Activated CD4-positive, alpha-beta memory T cell treated with anti-CD3 and anti-CD28 coated beads for 36 hours (primary cell): ENCODE data around the gene LARP1. TPM values are rescaled to one million over a fixed set of nuclear protein-coding genes. Genes with fewer than 3 reads are reported as not detected.

Source experiments
- CTCF ChIA-PET: fragments of 350-600 bp; sonication (Branson Sonifier 250); formaldehyde crosslinking; loops from one replicate; lab custom pipeline; 2021; ENCODE audit warnings: antibody characterized with exemption, inconsistent platforms; lab: Charles Lee
- POLR2A ChIA-PET: fragments of 350-600 bp; sonication (Branson Sonifier 250); formaldehyde crosslinking; loops from one replicate; lab custom pipeline; 2021; ENCODE audit warnings: antibody characterized with exemption; lab: Charles Lee
- DNase-seq: peaks from one replicate; pipeline ENCODE4 v3.0.0-alpha.2; 2020
- H3K27ac Mint-ChIP-seq: one replicate; pipeline ENCODE4 v1.8.0; 2021; ENCODE audit warnings: mixed read lengths
- H3K27me3 Mint-ChIP-seq: one replicate; pipeline ENCODE4 v1.8.0; 2021; ENCODE audit warnings: mixed read lengths
- H3K36me3 Mint-ChIP-seq: one replicate; pipeline ENCODE4 v1.8.0; 2021; ENCODE audit warnings: mixed read lengths
- H3K4me1 Mint-ChIP-seq: one replicate; pipeline ENCODE4 v1.8.0; 2021; ENCODE audit warnings: low read depth, mixed read lengths
- H3K4me3 Mint-ChIP-seq: one replicate; pipeline ENCODE4 v1.8.0; 2021; ENCODE audit warnings: mild to moderate bottlenecking, mixed read lengths
- H3K9me3 Mint-ChIP-seq: one replicate; pipeline ENCODE4 v1.8.0; 2021; ENCODE audit warnings: mixed read lengths
- intact Hi-C: fragments of 100-400 bp; cut with micrococcal nuclease; formaldehyde crosslinking; loops from one replicate; pipeline ENCODE4 v1.15.1; 2023
- total RNA-seq, 2 experiments: library from RNA; stranded (reverse); gene quantifications; one replicate each; pipeline ENCODE4 v1.2.3, GENCODE V29; 2021

Gene LARP1
- total RNA-seq, 2 experiments from 2014 or later: 186 to 201 TPM

DNA sequence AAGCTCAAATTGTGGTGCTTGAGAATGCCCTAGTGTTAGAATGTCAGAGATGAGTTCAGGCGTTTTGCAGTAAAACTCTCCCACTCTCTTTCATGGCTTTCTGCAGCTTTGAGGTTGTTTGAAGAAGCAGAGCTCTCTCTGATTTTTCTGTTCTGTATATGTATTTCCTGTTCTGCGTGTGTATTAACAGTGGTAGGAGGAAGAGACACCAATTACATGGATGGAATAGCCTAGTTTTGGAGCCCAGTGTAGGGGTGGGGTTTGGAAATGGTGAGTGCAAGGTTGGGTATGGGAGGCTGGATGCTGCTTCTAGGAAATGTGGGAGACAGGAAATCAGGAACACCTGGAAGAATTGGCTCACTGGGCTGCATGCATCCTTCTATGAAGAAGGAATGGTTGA lies 12.4 kb downstream of the LARP1 start:
- intact Hi-C loops: loop anchor here (1.0 to 2.0 kb wide), 2 partner anchors 9 to 17 kb away; no protein-coding TSS in a partner anchor
- no peak for DNase-seq
- H3K4me3 Mint-ChIP-seq: peak overlapping the region; percentile 30
- peaks cover 71% of the 10 kb centered on the region for H3K4me1 Mint-ChIP-seq
- peaks cover 13% of the 10 kb centered on the region for H3K36me3 Mint-ChIP-seq
- ChIA-PET POLR2A (interaction anchor here (1.6 kb wide), 1 partner anchor 9 kb away, joined by 5 read pairs; no protein-coding TSS in a partner anchor), CTCF (interaction anchor here (0.8 to 1.0 kb wide), 3 partner anchors 10 to 13 kb away, joined by 3 read pairs; no protein-coding TSS in a partner anchor)
- no peaks in the 10 kb centered on the region for H3K9me3 Mint-ChIP-seq
- H3K27ac Mint-ChIP-seq: peak overlapping the region; percentile 79
- H3K27me3 Mint-ChIP-seq: no peaks in the 10 kb centered on the region

DNA sequence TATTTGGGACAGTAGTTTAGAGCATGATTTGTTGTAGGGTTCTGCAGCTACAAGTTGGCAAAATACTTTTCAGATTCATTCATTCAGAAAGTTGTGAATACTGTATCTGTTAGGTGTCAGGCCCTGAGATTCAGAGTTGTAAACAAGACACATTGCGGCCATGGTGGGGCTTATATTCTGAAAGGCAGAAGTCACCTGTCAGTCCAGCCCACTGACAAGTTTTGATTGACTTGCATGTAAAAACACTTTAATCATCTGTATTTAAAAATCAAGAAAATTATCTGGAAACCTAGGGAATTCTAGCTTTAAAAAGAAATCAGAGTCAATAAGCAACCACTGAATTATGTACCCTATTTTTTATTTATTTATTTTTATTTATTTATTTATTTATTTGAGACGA lies 13.0 kb downstream of the LARP1 start:
- Mint-ChIP-seq H3K36me3 (peaks cover 13% of the 10 kb centered on the region), H3K9me3 (no peaks in the 10 kb centered on the region), H3K27me3 (no peaks in the 10 kb centered on the region), H3K4me3 (no peak overlapping the region), H3K4me1 (peaks cover 70% of the 10 kb centered on the region), H3K27ac (peak overlapping the region; percentile 79)
- no peak for DNase-seq
- ChIA-PET CTCF (interaction anchor here (0.8 to 1.0 kb wide), 3 partner anchors 10 to 13 kb away, joined by 3 read pairs; no protein-coding TSS in a partner anchor), POLR2A (interaction anchor here (1.6 kb wide), 1 partner anchor 10 kb away, joined by 5 read pairs; no protein-coding TSS in a partner anchor)
- intact Hi-C loops: no loop called here

DNA sequence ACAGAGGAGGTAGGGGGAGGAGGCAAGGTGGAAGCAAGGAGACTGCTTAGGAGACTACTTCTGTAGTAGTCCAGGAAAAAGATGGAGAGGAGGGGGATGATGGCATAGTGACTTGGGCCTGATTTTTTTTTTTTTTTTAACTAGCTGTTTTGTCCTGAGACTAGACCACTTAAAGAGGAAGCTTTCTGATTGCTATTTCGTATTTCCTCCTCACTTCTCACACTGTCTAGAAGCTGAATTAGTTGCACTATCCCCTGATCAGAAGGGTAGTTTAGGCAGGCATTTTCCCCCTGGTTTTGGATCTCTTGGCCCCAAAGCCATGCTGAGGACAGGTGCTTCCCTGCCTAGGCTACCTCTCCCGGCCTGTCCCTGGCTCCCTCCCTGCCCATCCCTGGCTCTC lies 14.9 kb downstream of the LARP1 start:
- no peaks in the 10 kb centered on the region for H3K9me3 Mint-ChIP-seq
- CTCF ChIA-PET: no interaction called here
- intact Hi-C loops: no loop called here
- no peak for DNase-seq
- peaks cover 14% of the 10 kb centered on the region for H3K36me3 Mint-ChIP-seq
- POLR2A ChIA-PET: interaction anchor here (0.8 to 1.4 kb wide), 2 partner anchors 9 to 29 kb away, joined by 4 read pairs; no protein-coding TSS in a partner anchor
- H3K4me3 Mint-ChIP-seq: no peak overlapping the region
- peak overlapping the region; percentile 6 for H3K27ac Mint-ChIP-seq
- no peaks in the 10 kb centered on the region for H3K27me3 Mint-ChIP-seq
- H3K4me1 Mint-ChIP-seq: peaks cover 84% of the 10 kb centered on the region

DNA sequence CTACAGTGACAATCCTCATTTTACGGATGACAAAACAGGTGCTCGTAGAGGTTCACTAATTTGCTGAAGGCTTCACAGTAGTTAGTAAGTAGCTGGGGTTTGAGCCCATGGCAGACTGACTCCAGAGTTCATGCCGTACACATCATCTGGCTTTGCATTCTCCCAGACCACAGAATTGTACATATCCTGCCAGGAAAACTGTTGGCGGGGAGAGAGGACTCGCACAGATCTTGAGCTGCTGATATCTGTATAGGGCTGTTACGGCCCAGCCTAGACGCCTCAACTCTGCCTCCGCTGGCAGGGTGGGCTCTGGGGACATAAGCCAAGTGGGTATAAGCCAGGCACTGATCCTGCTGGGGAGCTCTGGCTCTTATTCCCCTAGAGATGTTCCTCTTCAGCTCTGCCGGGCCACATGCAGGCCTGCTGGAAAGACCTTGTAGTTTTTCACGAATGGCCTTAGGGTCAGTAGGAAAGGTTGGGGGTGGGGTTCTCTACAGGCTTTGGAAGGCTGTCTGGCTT lies 16.3 kb downstream of the LARP1 start:
- Mint-ChIP-seq H3K27me3 (no peaks in the 10 kb centered on the region), H3K27ac (no peak overlapping the region), H3K4me1 (peaks cover 73% of the 10 kb centered on the region), H3K36me3 (peaks cover 13% of the 10 kb centered on the region), H3K9me3 (no peaks in the 10 kb centered on the region), H3K4me3 (no peak overlapping the region)
- ChIA-PET CTCF (no interaction called here), POLR2A (no interaction called here)
- intact Hi-C loops: no loop called here
- no peak for DNase-seq

DNA sequence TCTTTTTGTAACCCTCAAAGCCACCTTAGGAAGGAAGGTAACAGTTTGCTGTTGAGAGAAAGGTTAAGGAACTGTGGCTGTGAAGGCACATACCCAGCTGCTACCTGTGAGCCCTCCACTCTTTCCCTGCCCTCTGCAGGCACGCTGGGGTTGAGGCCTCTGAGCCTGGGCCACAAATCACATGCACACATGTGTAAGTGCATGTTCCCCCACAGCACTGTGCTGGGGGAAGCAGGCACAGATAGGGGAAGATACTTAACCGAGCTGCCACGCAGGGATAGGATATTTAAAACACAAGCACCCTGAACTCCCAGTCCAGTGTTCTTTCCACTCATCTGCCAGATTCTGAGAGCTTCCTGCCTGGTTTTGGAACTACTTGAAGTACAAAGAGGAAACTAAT lies 18.1 kb downstream of the LARP1 start:
- Mint-ChIP-seq H3K9me3 (no peaks in the 10 kb centered on the region), H3K27me3 (no peaks in the 10 kb centered on the region), H3K4me1 (peaks cover 58% of the 10 kb centered on the region), H3K27ac (no peak overlapping the region), H3K4me3 (no peak overlapping the region), H3K36me3 (peaks cover 7% of the 10 kb centered on the region)
- DNase-seq: no peak
- CTCF ChIA-PET: no interaction called here
- intact Hi-C loops: no loop called here
- POLR2A ChIA-PET: no interaction called here

DNA sequence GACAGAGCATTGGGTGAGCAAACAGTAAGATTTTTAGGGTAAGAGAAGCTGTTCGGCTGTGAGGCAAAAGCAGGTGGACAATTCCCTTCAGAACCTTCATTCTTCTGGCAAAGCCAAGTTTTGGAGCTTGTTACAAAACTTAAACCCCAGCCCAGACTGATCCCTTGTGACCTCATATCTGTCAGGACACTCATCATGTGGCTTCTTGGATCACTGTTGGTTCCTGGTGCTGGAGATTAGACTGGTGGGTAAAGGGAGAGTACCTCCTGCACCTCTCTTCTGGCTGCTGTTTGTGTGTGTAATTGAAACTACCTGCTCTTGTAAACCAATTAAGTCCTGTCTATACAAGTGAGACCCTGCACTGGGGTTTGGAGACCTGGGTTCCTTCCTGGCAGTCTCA lies 21.0 kb downstream of the LARP1 start:
- POLR2A ChIA-PET: no interaction called here
- peaks cover 57% of the 10 kb centered on the region for H3K4me1 Mint-ChIP-seq
- no peaks in the 10 kb centered on the region for H3K9me3 Mint-ChIP-seq
- CTCF ChIA-PET: interaction anchor here (2.1 kb wide), 1 partner anchor 18 kb away, joined by 4 read pairs; no protein-coding TSS in a partner anchor
- H3K27me3 Mint-ChIP-seq: no peaks in the 10 kb centered on the region
- DNase-seq: no peak
- intact Hi-C loops: no loop called here
- peaks cover 5% of the 10 kb centered on the region for H3K36me3 Mint-ChIP-seq
- H3K27ac Mint-ChIP-seq: peak overlapping the region; percentile 0
- H3K4me3 Mint-ChIP-seq: no peak overlapping the region

DNA sequence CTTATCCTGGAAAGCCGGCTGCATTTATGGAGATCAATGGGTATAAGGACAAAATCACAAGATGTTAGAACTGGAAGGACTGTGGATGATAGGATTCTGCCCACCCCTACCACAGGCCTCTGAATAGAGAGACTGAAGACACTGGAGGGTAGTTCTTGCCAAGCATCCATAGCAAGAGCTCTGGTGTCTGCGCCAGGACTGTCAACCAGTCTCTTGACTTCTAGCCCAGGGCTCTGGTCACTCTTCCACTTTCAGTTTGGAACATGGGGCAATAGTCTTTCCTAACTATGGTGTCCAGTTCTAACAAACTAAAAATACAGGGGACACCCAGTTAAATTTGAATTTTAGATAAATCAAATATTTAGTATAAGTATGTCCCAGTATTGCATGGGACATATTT lies 23.4 kb downstream of the LARP1 start:
- Mint-ChIP-seq H3K4me3 (no peak overlapping the region), H3K9me3 (no peaks in the 10 kb centered on the region), H3K4me1 (peaks cover 66% of the 10 kb centered on the region), H3K27ac (no peak overlapping the region), H3K27me3 (no peaks in the 10 kb centered on the region), H3K36me3 (peaks cover 2% of the 10 kb centered on the region)
- ChIA-PET POLR2A (interaction anchor here (0.9 kb wide), 1 partner anchor 16 kb away, joined by 4 read pairs; no protein-coding TSS in a partner anchor), CTCF (interaction anchor here (0.8 to 0.9 kb wide), 2 partner anchors 11 to 31 kb away, joined by 3 read pairs; no protein-coding TSS in a partner anchor)
- intact Hi-C loops: no loop called here
- no peak for DNase-seq

DNA sequence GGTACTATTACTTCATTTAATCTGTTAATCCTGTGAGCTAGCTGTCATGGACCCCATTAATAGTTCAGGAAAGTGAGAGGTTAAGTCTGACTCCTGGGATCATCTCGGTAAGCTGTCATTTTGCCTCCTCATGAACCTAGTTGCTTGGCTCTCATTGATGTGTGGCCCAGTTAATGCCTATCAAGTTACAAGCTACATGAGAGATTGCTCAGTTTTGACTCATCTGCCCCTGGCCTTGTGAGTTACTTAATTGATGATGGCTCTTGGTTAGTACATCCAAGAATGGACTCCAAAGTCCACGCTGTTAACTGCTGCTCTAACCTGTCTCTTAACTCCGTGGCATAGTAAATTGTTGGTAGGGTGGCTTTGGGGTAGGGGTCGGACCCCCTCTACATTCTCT lies 23.9 kb downstream of the LARP1 start:
- Mint-ChIP-seq H3K27me3 (no peaks in the 10 kb centered on the region), H3K36me3 (no peaks in the 10 kb centered on the region), H3K27ac (no peak overlapping the region), H3K4me1 (peaks cover 66% of the 10 kb centered on the region), H3K4me3 (no peak overlapping the region), H3K9me3 (no peaks in the 10 kb centered on the region)
- no peak for DNase-seq
- POLR2A ChIA-PET: no interaction called here
- intact Hi-C loops: no loop called here
- CTCF ChIA-PET: interaction anchor here (0.8 kb wide), 1 partner anchor 31 kb away, joined by 3 read pairs; no protein-coding TSS in a partner anchor

DNA sequence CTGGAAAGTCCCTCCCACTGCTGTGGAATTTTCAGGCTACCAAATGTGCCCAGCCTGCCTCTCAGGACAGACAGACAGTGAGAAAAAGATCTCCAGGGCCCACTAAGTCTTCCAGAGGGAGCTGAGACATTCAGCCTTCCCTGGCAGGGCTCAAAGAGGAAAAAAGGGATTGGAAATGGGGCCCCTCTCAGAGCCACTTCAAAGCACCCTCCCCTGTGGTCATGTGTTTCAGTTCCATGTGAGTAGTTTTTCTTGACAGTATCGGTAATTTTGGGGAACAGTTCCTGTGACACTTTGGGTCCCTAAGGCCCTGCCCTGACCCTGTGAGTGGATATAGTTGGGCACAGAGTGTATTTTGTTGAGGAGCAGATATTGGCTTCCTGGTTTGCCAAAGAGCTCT lies 25.0 kb downstream of the LARP1 start:
- ChIA-PET CTCF (interaction anchor here (0.9 kb wide), 1 partner anchor 12 kb away, joined by 3 read pairs; no protein-coding TSS in a partner anchor), POLR2A (no interaction called here)
- Mint-ChIP-seq H3K4me1 (peaks cover 66% of the 10 kb centered on the region), H3K4me3 (no peak overlapping the region), H3K27me3 (no peaks in the 10 kb centered on the region), H3K9me3 (no peaks in the 10 kb centered on the region), H3K27ac (peak overlapping the region; percentile 34), H3K36me3 (no peaks in the 10 kb centered on the region)
- DNase-seq: no peak
- intact Hi-C loops: no loop called here

DNA sequence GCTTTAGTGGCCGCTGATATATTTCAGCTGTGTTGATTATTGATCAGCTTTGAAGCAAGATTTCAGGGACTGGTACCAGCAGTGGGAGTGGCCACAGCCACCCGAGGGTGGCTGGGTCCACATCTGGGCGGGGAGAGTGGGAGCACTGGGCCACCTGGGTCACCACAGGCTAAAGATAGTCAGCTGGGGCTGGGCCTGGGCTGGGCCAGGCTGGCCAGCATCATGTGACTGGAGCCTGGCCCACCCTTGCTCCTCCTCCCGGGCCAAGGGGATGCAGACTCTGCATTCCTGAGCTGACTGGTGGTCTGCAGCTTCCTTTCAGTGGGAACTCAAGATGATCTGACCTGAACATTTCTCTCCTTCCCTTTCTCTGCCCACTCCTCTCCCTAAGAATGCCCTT lies 27.1 kb downstream of the LARP1 start:
- Mint-ChIP-seq H3K9me3 (no peaks in the 10 kb centered on the region), H3K4me3 (no peak overlapping the region), H3K27me3 (no peaks in the 10 kb centered on the region), H3K27ac (peak overlapping the region; percentile 47), H3K4me1 (peaks cover 80% of the 10 kb centered on the region), H3K36me3 (no peaks in the 10 kb centered on the region)
- ChIA-PET CTCF (no interaction called here), POLR2A (no interaction called here)
- DNase-seq: no peak
- intact Hi-C loops: no loop called here

DNA sequence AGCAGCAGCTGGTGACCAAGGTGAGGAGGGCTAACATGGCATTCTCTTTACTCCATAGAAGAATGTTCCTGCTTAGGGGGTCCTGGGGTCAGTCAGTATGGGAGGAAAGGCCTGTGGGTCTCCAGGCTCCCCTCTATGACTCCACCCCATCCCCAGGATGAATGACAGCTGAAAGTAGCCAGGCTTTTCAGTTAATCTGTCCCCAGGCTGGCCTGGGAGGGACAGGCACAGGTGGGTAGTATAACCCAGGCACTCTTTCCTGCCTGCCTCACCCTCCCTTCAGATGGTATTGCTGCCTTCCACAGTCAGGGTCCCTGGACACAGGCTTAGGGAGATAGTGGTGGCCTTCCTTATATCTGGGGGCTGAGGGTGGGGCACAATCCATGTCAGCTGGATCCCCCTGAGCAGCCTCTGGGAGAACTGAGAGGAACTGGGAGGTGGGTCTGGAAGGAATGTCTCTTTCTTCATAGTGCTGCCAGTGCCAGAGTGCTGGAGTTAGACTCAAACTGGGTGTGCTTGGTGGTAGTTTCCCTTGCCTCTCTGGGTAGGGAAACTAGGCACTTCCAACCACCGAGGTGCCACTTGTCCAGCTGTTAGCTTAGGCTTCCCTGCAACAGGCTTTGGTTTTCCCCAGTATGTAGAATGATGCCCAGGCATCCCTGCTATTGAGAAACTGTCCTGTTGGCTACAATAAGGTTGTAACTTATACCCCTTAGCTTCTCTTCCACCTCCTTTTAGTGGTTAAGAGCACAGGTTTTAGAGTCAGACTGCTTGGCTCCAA lies 27.8 kb downstream of the LARP1 start:
- CTCF ChIA-PET: interaction anchor here (1.0 kb wide), 1 partner anchor 8 kb away, joined by 3 read pairs; no protein-coding TSS in a partner anchor
- Mint-ChIP-seq H3K4me3 (no peak overlapping the region), H3K9me3 (no peaks in the 10 kb centered on the region), H3K27ac (peak overlapping the region; percentile 47), H3K36me3 (no peaks in the 10 kb centered on the region), H3K27me3 (no peaks in the 10 kb centered on the region), H3K4me1 (peaks cover 85% of the 10 kb centered on the region)
- no peak for DNase-seq
- POLR2A ChIA-PET: no interaction called here
- intact Hi-C loops: no loop called here

DNA sequence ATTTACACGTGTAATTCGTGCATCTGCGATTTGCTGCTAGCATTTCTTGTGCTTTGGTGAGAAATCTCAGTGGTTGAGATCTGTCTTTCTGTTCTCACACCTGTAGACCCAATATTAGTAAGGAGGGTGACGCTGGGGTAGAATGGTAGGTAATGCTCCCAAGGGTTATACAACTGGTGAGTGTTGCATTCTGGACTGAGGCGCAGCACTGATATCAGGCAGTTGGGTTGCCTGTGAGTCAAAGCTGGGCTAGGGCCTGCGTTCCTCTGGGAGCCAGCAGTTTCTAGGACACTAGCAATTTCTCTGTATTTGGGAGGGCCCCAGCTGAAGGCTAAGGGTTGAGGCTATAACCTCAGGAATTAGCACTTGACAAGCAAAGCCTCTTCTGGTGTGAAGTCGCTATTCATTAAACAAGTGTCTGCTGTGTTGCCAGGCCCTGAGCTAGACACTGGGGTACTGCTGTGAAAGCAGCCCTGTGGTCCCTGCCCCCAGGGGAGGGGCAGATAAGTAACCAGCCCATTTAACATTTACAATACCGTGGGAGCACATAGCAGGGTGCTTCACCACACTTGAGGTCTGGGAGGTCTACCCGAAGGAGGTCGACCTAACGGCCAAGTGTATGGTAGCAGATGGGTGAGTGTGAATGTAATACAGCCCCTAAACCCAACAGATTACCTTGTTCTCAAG lies 28.7 kb downstream of the LARP1 start:
- no peak for DNase-seq
- Mint-ChIP-seq H3K27ac (peak overlapping the region; percentile 64), H3K9me3 (no peaks in the 10 kb centered on the region), H3K27me3 (no peaks in the 10 kb centered on the region), H3K4me1 (peaks cover 89% of the 10 kb centered on the region), H3K36me3 (peaks cover 5% of the 10 kb centered on the region), H3K4me3 (no peak overlapping the region)
- intact Hi-C loops: loop anchor here (2.0 kb wide), 1 partner anchor 17 kb away; no protein-coding TSS in a partner anchor
- CTCF ChIA-PET: interaction anchor here (1.0 kb wide), 1 partner anchor 9 kb away, joined by 3 read pairs; no protein-coding TSS in a partner anchor
- POLR2A ChIA-PET: no interaction called here
